Measurements from ENCODE around the gene CACNA2D1. TPM values are rescaled to one million over a fixed set of nuclear protein-coding genes. Genes with fewer than 3 reads are reported as not detected.

The CACNA2D1 gene
- 45.7 and 64.4 TPM in 2 replicates for total RNA-seq
- 17.8 and 31.7 TPM in 2 replicates for polyA plus RNA-seq
- polyA plus RNA-seq (2012): 17.5 and 28.2 TPM in 2 replicates
- polyA minus RNA-seq (ENCODE audit: low replicate concordance): 8.9 and 43.0 TPM in 2 replicates

- Histone ChIP-seq H3K9me3 (ENCODE audit: control insufficient read depth, insufficient read depth, low read depth, low read length) (no peaks in the 10 kb centered on the region), H3K4me2 (ENCODE audit: extremely low read depth, insufficient read depth, low read length) (peak within 1 kb of the TSS; percentile 95), H3K9ac (ENCODE audit: insufficient read depth, low read length) (peak within 1 kb of the TSS; percentile 92), H3K4me3 (replicated peaks in 1 of 4; ENCODE audit: control extremely low read depth in 1 of 4, insufficient read depth in 1 of 4, low read depth in 3 of 4, low read length in 4 of 4) (peak within 1 kb of the TSS; percentile 78 to 89 (median 80)), H3K36me3 (ENCODE audit: control insufficient read depth, insufficient read depth, low read length) (no peaks in the 10 kb centered on the region), H3K79me2 (ENCODE audit: control insufficient read depth, insufficient read depth, low read length) (peaks cover 17% of the 10 kb centered on the region), H3K4me1 (ENCODE audit: control insufficient read depth, extremely low read depth, insufficient read depth, low read length) (peaks cover 2% of the 10 kb centered on the region), H3K27me3 (ENCODE audit: control insufficient read depth, insufficient read depth, low read length) (no peaks in the 10 kb centered on the region), H3K27ac (ENCODE audit: insufficient read depth, low read length) (peak within 1 kb of the TSS; percentile 92), H2AFZ (ENCODE audit: low read length) (peak within 1 kb of the TSS; percentile 88), H4K20me1 (ENCODE audit: control insufficient read depth, extremely low read depth, insufficient read depth, low read length) (no peaks in the 10 kb centered on the region)
- DNase-seq (ENCODE audit: low read depth in 2 of 2): peak; percentile 93
- TF ChIP-seq EZH2 (IDR thresholded peaks at IDR 0.05; ENCODE audit: low read length, missing control alignments): no peak
- TF ChIP-seq CTCF (conservative IDR thresholded peaks at IDR 0.05 in 1 of 2, IDR thresholded peaks at IDR 0.05 in 1 of 2; ENCODE audit: low read depth in 1 of 2, low read length in 2 of 2): peak in 1 of 2 donors; percentile 12
Measured at GRCh38 chr7:82443547-82444219, at the start of gene CACNA2D1. Gene CACNA2D1 (minus strand): TSS chr7:82443777.

- H3K4me3 ChIP-seq (replicated peaks in 1 of 4; ENCODE audit: control extremely low read depth in 1 of 4, insufficient read depth in 1 of 4, low read depth in 3 of 4, low read length in 4 of 4): no peak overlapping the region
- no peaks in the 10 kb centered on the region for H3K9me3 ChIP-seq (ENCODE audit: control insufficient read depth, insufficient read depth, low read depth, low read length)
- H3K79me2 ChIP-seq (ENCODE audit: control insufficient read depth, insufficient read depth, low read length): no peaks in the 10 kb centered on the region
- H3K27ac ChIP-seq (ENCODE audit: insufficient read depth, low read length): no peak overlapping the region
- no peak overlapping the region for H2AFZ ChIP-seq (ENCODE audit: low read length)
- peak; percentile 17 to 58 for DNase-seq (ENCODE audit: low read depth in 2 of 2)
- no peaks in the 10 kb centered on the region for H4K20me1 ChIP-seq (ENCODE audit: control insufficient read depth, extremely low read depth, insufficient read depth, low read length)
- H3K9ac ChIP-seq (ENCODE audit: insufficient read depth, low read length): no peak overlapping the region
- no peak for TF ChIP-seq EZH2 (IDR thresholded peaks at IDR 0.05; ENCODE audit: low read length, missing control alignments)
- TF ChIP-seq CTCF (conservative IDR thresholded peaks at IDR 0.05 in 1 of 2, IDR thresholded peaks at IDR 0.05 in 1 of 2; ENCODE audit: low read depth in 1 of 2, low read length in 2 of 2): peak; percentile 37 to 82
- H3K4me1 ChIP-seq (ENCODE audit: control insufficient read depth, extremely low read depth, insufficient read depth, low read length): no peaks in the 10 kb centered on the region
- H3K36me3 ChIP-seq (ENCODE audit: control insufficient read depth, insufficient read depth, low read length): no peaks in the 10 kb centered on the region
- H3K4me2 ChIP-seq (ENCODE audit: extremely low read depth, insufficient read depth, low read length): no peak overlapping the region
- no peaks in the 10 kb centered on the region for H3K27me3 ChIP-seq (ENCODE audit: control insufficient read depth, insufficient read depth, low read length)
Measured at GRCh38 chr7:82481499-82482097, 38.0 kb upstream of the CACNA2D1 start.

- Histone ChIP-seq H3K27ac (ENCODE audit: insufficient read depth, low read length) (no peak overlapping the region), H3K79me2 (ENCODE audit: control insufficient read depth, insufficient read depth, low read length) (no peaks in the 10 kb centered on the region), H3K9ac (ENCODE audit: insufficient read depth, low read length) (no peak overlapping the region), H3K9me3 (ENCODE audit: control insufficient read depth, insufficient read depth, low read depth, low read length) (no peaks in the 10 kb centered on the region), H3K4me3 (replicated peaks in 1 of 4; ENCODE audit: control extremely low read depth in 1 of 4, insufficient read depth in 1 of 4, low read depth in 3 of 4, low read length in 4 of 4) (no peak overlapping the region), H3K4me1 (ENCODE audit: control insufficient read depth, extremely low read depth, insufficient read depth, low read length) (no peaks in the 10 kb centered on the region), H2AFZ (ENCODE audit: low read length) (no peak overlapping the region), H3K27me3 (ENCODE audit: control insufficient read depth, insufficient read depth, low read length) (no peaks in the 10 kb centered on the region), H3K4me2 (ENCODE audit: extremely low read depth, insufficient read depth, low read length) (no peak overlapping the region), H4K20me1 (ENCODE audit: control insufficient read depth, extremely low read depth, insufficient read depth, low read length) (no peaks in the 10 kb centered on the region), H3K36me3 (ENCODE audit: control insufficient read depth, insufficient read depth, low read length) (no peaks in the 10 kb centered on the region)
- TF ChIP-seq EZH2 (IDR thresholded peaks at IDR 0.05; ENCODE audit: low read length, missing control alignments) (no peak), CTCF (conservative IDR thresholded peaks at IDR 0.05 in 1 of 2, IDR thresholded peaks at IDR 0.05 in 1 of 2; ENCODE audit: low read depth in 1 of 2, low read length in 2 of 2) (no peak)
- DNase-seq (ENCODE audit: low read depth in 2 of 2): no peak
Measured at GRCh38 chr7:82477733-82478515, 34.3 kb upstream of the CACNA2D1 start.

Data from fibroblast of lung (primary cell).